H9 (cell line): ENCODE results near the gene SDE2. TPM values are rescaled to one million over a fixed set of nuclear protein-coding genes. Genes with fewer than 3 reads are reported as not detected.

Experiments
- DNase-seq: peaks from one replicate; pipeline ENCODE4 v3.0.0-alpha.2; 2017
- H2AFZ ChIP-seq: one replicate; pipeline ENCODE4 v1.6.1; 2013; ENCODE audit warnings: mild to moderate bottlenecking, low read length, control low read depth, moderate library complexity
- H2AK5ac ChIP-seq: 2 replicates; pipeline ENCODE4 v1.6.1; 2013; ENCODE audit warnings: low read length, control low read depth, mixed read lengths; ENCODE audit not compliant: insufficient read length
- H2BK120ac ChIP-seq: one replicate; pipeline ENCODE4 v1.6.1; 2013; ENCODE audit warnings: low read depth, mild to moderate bottlenecking, low read length, control low read depth, inconsistent platforms; ENCODE audit not compliant: poor library complexity, severe bottlenecking
- H2BK12ac ChIP-seq: 2 replicates; pipeline ENCODE4 v1.6.1; 2013; ENCODE audit warnings: low read length, control low read depth, mixed read lengths, low read depth; ENCODE audit not compliant: insufficient read length
- H2BK15ac ChIP-seq: 2 replicates; pipeline ENCODE4 v1.6.1; 2013; ENCODE audit warnings: low read depth, low read length, control low read depth
- H2BK20ac ChIP-seq: one replicate; pipeline ENCODE4 v1.6.1; 2013; ENCODE audit warnings: low read depth, mild to moderate bottlenecking, low read length, control low read depth, inconsistent platforms; ENCODE audit not compliant: poor library complexity, severe bottlenecking
- H2BK5ac ChIP-seq: 2 replicates; pipeline ENCODE4 v1.6.1; 2013; ENCODE audit warnings: low read length, control low read depth, mixed read lengths; ENCODE audit not compliant: insufficient read length
- H3K14ac ChIP-seq: 2 replicates; pipeline ENCODE4 v1.6.1; 2013; ENCODE audit warnings: low read length, control low read depth; ENCODE audit not compliant: insufficient read depth
- H3K18ac ChIP-seq: 2 replicates; pipeline ENCODE4 v1.6.1; 2013; ENCODE audit warnings: low read depth, mild to moderate bottlenecking, mixed read lengths, low read length, control low read depth; ENCODE audit not compliant: insufficient read length
- H3K23ac ChIP-seq: 2 replicates; pipeline ENCODE4 v1.6.1; 2013; ENCODE audit warnings: low read length, control low read depth, mixed read lengths, low read depth; ENCODE audit not compliant: insufficient read length
- H3K23me2 ChIP-seq: 2 replicates; pipeline ENCODE4 v1.6.1; 2013; ENCODE audit warnings: low read depth, mild to moderate bottlenecking, mixed read lengths, low read length, control low read depth; ENCODE audit not compliant: insufficient read length, poor library complexity, severe bottlenecking
- H3K27ac ChIP-seq: 2 replicates; pipeline ENCODE4 v1.5.1; 2013; ENCODE audit warnings: low read length, control low read depth, mixed read lengths, low read depth; ENCODE audit not compliant: insufficient read length
- H3K27me3 ChIP-seq: 2 replicates; pipeline ENCODE4 v1.6.1; 2013; ENCODE audit warnings: low read length, control low read depth, inconsistent platforms; ENCODE audit not compliant: insufficient read depth
- H3K4ac ChIP-seq: 2 replicates; pipeline ENCODE4 v1.6.1; 2013; ENCODE audit warnings: low read depth, mild to moderate bottlenecking, control low read depth, inconsistent platforms, low read length, moderate library complexity
- H3K4me1 ChIP-seq: 2 replicates; pipeline ENCODE4 v1.6.1; 2013; ENCODE audit warnings: low read length, control low read depth, inconsistent platforms; ENCODE audit not compliant: insufficient read depth
- H3K4me2 ChIP-seq: 2 replicates; pipeline ENCODE4 v1.6.1; 2013; ENCODE audit warnings: low read length, control low read depth, mixed read lengths; ENCODE audit not compliant: insufficient read length, insufficient read depth
- H3K56ac ChIP-seq: 2 replicates; pipeline ENCODE4 v1.6.1; 2013; ENCODE audit warnings: low read depth, mild to moderate bottlenecking, mixed read lengths, low read length, control low read depth; ENCODE audit not compliant: insufficient read length
- H3K79me1 ChIP-seq: 2 replicates; pipeline ENCODE4 v1.6.1; 2013; ENCODE audit warnings: low read depth, mild to moderate bottlenecking, moderate library complexity, low read length, control low read depth, inconsistent platforms; ENCODE audit not compliant: insufficient read depth, poor library complexity, severe bottlenecking
- H3K79me2 ChIP-seq: 2 replicates; pipeline ENCODE4 v1.6.1; 2013; ENCODE audit warnings: low read length, control low read depth, inconsistent platforms; ENCODE audit not compliant: insufficient read depth
- H3K9ac ChIP-seq: 2 replicates; pipeline ENCODE4 v1.6.1; 2013; ENCODE audit warnings: low read length, control low read depth, mixed read lengths; ENCODE audit not compliant: insufficient read length; ENCODE audit errors: extremely low read depth
- H3K9me3 ChIP-seq: one replicate; pipeline ENCODE4 v1.6.1; 2013; ENCODE audit warnings: low read depth, low read length, inconsistent platforms; ENCODE audit not compliant: control insufficient read depth
- H3T11ph ChIP-seq: one replicate; pipeline ENCODE4 v1.6.1; 2013; ENCODE audit warnings: mild to moderate bottlenecking, low read length, control low read depth, inconsistent platforms
- H4K20me1 ChIP-seq: one replicate; pipeline ENCODE4 v1.6.1; 2013; ENCODE audit not compliant: control insufficient read depth, insufficient read length, insufficient read depth
- H4K5ac ChIP-seq: 2 replicates; pipeline ENCODE4 v1.6.1; 2013; ENCODE audit warnings: low read depth, mild to moderate bottlenecking, mixed read lengths, low read length, control low read depth; ENCODE audit not compliant: insufficient read length
- H4K8ac ChIP-seq: replicated peaks from 2 replicates; pipeline ENCODE4 v1.6.1; 2013; ENCODE audit warnings: low read length, control low read depth, mixed read lengths, low read depth; ENCODE audit not compliant: insufficient read length
- H4K91ac ChIP-seq: 2 replicates; pipeline ENCODE4 v1.6.1; 2013; ENCODE audit warnings: low read depth, mild to moderate bottlenecking, moderate library complexity, mixed read lengths, low read length, control low read depth; ENCODE audit not compliant: insufficient read length
- H3K27ac Mint-ChIP-seq, 3 experiments: 2 replicates in 2 of 3; 3 replicates in 1 of 3; pipeline ENCODE4 v1.8.0; 2020 to 2021; ENCODE audit warnings: mixed read lengths in 3 of 3, mild to moderate bottlenecking in 1 of 3, moderate library complexity in 1 of 3
- H3K27me3 Mint-ChIP-seq: 2 replicates; pipeline ENCODE4 v1.8.0; 2021; ENCODE audit warnings: low read depth, mild to moderate bottlenecking, moderate library complexity, mixed read lengths
- H3K36me3 Mint-ChIP-seq, 3 experiments: 2 replicates in 2 of 3; 3 replicates in 1 of 3; pipeline ENCODE4 v1.8.0; 2020 to 2021; ENCODE audit warnings: low read depth in 3 of 3, mixed read lengths in 3 of 3; ENCODE audit not compliant: insufficient read depth in 1 of 3
- H3K4me1 Mint-ChIP-seq, 2 experiments: 2 replicates each; pipeline ENCODE4 v1.8.0; 2020; ENCODE audit warnings: mixed read lengths in 2 of 2
- H3K4me3 Mint-ChIP-seq, 2 experiments: 2 replicates in 1 of 2; 3 replicates in 1 of 2; pipeline ENCODE4 v1.8.0; 2020 to 2021; ENCODE audit warnings: mild to moderate bottlenecking in 2 of 2, mixed read lengths in 2 of 2, moderate library complexity in 1 of 2
- H3K9me3 Mint-ChIP-seq, 2 experiments: 2 replicates in 1 of 2; 3 replicates in 1 of 2; pipeline ENCODE4 v1.8.0; 2020; ENCODE audit warnings: mild to moderate bottlenecking in 2 of 2, mixed read lengths in 2 of 2, moderate library complexity in 1 of 2
- WGBS: extraction: QIAGEN DNeasy Blood & Tissue Kit; methylation state at CpG from one replicate; pipeline ENCODE4 v1.1.7; 2013; ENCODE audit warnings: missing lambda C conversion rate, low lambda C conversion rate, mixed read lengths; ENCODE audit not compliant: insufficient read length; ENCODE audit errors: extremely low coverage; 5-methylcytosine and 5-hydroxymethylcytosine counted together
- total RNA-seq: library from RNA; stranded (reverse); gene quantifications from 2 replicates; pipeline ENCODE4 v1.2.1, GENCODE V29; 2021
- TF ChIP-seq, protein P1 (sequence below): fragments of 200-600 bp; sonication (generic); conservative IDR thresholded peaks from 3 replicates; pipeline ENCODE4 v1.8.0; 2021; ENCODE audit warnings: antibody characterized with exemption, mild to moderate bottlenecking

SDE2 gene
- total RNA-seq, 1 experiment from 2014 or later, result 20.5 TPM

DNA sequence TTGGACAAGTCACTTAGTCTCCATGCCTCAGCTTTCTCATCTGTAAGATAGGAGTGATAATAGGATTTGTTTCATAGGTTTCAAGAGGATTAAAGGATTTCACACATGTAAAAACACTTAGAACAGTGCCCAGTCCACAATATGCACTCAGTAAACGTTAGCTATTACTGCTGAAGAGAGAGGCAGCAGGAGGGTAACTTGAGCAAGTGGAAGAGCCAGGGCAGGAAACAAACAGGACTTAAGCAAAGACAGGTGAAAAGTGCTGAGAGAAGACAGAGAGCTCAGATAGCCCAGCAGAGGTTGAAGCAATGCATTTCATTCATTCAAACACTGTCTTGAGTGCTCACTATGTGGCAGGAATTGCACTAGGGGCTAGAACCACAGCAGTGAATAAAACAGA lies 42.3 kb upstream of the SDE2 start:
- Histone ChIP-seq H2AFZ (no peak overlapping the region), H2BK120ac (no peak overlapping the region), H2AK5ac (no peak overlapping the region), H2BK15ac (no peak overlapping the region), H2BK5ac (no peak overlapping the region), H3K9ac (no peak overlapping the region), H3K27ac (no peak overlapping the region), H3K23me2 (no peaks in the 10 kb centered on the region), H4K20me1 (no peaks in the 10 kb centered on the region), H3K56ac (no peak overlapping the region), H3K4me1 (no peaks in the 10 kb centered on the region), H3K79me1 (no peaks in the 10 kb centered on the region), H4K8ac (no peak overlapping the region), H2BK20ac (no peak overlapping the region), H2BK12ac (no peak overlapping the region), H3K9me3 (no peaks in the 10 kb centered on the region), H3K4me2 (no peak overlapping the region), H3K18ac (no peak overlapping the region), H3K79me2 (no peaks in the 10 kb centered on the region), H3K14ac (no peak overlapping the region), H4K5ac (no peak overlapping the region), H3K4ac (no peak overlapping the region), H3T11ph (no peak overlapping the region), H4K91ac (no peak overlapping the region), H3K27me3 (no peaks in the 10 kb centered on the region), H3K23ac (no peak overlapping the region)
- peaks cover 0 to 7% (median 0%) of the 10 kb centered on the region in 3 experiments; a peak in 1 of 7 replicates for H3K36me3 Mint-ChIP-seq
- DNase-seq, result no peak
- no peaks in the 10 kb centered on the region for H3K9me3 Mint-ChIP-seq
- peaks cover 3% of the 10 kb centered on the region; the same call in 1 of the 2 replicates for H3K27me3 Mint-ChIP-seq
- H3K4me1 Mint-ChIP-seq, result peaks cover 2 to 7% of the 10 kb centered on the region in 2 experiments; a peak in 1 of 4 replicates
- TF ChIP-seq, protein P1, sequence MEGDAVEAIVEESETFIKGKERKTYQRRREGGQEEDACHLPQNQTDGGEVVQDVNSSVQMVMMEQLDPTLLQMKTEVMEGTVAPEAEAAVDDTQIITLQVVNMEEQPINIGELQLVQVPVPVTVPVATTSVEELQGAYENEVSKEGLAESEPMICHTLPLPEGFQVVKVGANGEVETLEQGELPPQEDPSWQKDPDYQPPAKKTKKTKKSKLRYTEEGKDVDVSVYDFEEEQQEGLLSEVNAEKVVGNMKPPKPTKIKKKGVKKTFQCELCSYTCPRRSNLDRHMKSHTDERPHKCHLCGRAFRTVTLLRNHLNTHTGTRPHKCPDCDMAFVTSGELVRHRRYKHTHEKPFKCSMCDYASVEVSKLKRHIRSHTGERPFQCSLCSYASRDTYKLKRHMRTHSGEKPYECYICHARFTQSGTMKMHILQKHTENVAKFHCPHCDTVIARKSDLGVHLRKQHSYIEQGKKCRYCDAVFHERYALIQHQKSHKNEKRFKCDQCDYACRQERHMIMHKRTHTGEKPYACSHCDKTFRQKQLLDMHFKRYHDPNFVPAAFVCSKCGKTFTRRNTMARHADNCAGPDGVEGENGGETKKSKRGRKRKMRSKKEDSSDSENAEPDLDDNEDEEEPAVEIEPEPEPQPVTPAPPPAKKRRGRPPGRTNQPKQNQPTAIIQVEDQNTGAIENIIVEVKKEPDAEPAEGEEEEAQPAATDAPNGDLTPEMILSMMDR, result no peak
- H3K4me3 Mint-ChIP-seq, result no peak overlapping the region
- no CpG with 5 or more reads among the region's 1 CpG for WGBS
- no peak overlapping the region; a peak in 1 of 7 replicates for H3K27ac Mint-ChIP-seq
